ENCODE results near the gene SPOPL. TPM values are rescaled to one million over a fixed set of nuclear protein-coding genes. Genes with fewer than 3 reads are reported as not detected.

The SPOPL gene
- total RNA-seq, 4 donors from 2014 or later = 18.8 to 28.1 (median 21.9) TPM

DNA sequence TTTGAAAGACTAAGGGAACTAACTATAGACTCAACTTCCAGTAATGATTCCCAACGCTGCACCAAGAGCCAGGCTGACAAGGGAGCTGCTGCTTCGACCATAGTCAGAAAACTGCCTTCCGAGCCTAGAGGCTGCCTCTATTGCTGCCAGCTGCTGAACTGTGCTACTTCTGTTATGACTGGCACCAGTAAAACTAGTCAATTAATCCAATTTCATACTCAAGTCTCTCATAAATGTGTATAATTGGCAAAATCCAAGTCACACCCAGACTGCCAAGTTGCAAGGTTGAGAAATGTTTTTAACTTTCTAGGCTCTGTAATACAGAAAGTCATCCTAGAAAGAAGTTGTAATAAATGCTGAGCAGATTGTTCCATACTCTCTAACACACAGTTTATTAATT lies 117.4 kb downstream of the SPOPL start:
- Histone ChIP-seq H3K4me3 (no peak overlapping the region), H3K27ac (no peak overlapping the region), H3K4me1 (no peaks in the 10 kb centered on the region), H3K36me3 (no peaks in the 10 kb centered on the region), H3K9me3 (no peaks in the 10 kb centered on the region), H3K27me3 (no peaks in the 10 kb centered on the region)
- DNase-seq = no peak
- TF ChIP-seq POLR2A (IDR thresholded peaks at IDR 0.05) (no peak), CTCF (IDR thresholded peaks at IDR 0.05) (no peak)

DNA sequence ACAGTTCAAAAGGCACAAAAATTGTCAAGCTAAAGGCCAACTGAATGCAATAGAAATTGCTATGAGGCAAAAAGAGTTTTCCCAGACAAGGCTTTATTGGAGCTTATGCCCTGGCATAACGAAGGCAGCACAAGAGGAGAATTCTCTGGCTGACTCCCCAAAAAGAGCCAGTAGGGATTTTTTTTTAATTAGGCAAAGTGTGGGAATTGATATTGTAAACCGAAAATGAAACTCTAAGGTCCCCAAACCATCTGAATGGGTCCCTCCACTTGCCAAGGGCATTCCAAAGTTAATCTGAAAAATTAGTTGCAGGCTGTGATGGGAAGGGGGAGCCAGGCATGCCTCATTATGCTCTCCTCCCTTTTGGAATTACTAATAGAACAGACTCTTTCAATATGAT lies 118.9 kb downstream of the SPOPL start:
- Histone ChIP-seq H3K4me3 (no peak overlapping the region), H3K4me1 (no peaks in the 10 kb centered on the region), H3K36me3 (no peaks in the 10 kb centered on the region), H3K27ac (no peak overlapping the region), H3K9me3 (no peaks in the 10 kb centered on the region), H3K27me3 (no peaks in the 10 kb centered on the region)
- no peak for DNase-seq
- TF ChIP-seq CTCF (IDR thresholded peaks at IDR 0.05) = no peak
- no peak for TF ChIP-seq POLR2A (IDR thresholded peaks at IDR 0.05)

- TF ChIP-seq CTCF (IDR thresholded peaks at IDR 0.05) = no peak
- H3K36me3 ChIP-seq = no peaks in the 10 kb centered on the region
- H3K9me3 ChIP-seq = no peaks in the 10 kb centered on the region
- DNase-seq = no peak
- H3K4me1 ChIP-seq = no peaks in the 10 kb centered on the region
- no peak overlapping the region for H3K4me3 ChIP-seq
- H3K27me3 ChIP-seq = no peaks in the 10 kb centered on the region
- no peak overlapping the region for H3K27ac ChIP-seq
Observed at GRCh38 chr2:138621139-138621538, 119.6 kb downstream of the SPOPL start.

GRCh38 chr2:138622613-138623012 lies 121.0 kb downstream of the SPOPL start:
- H3K9me3 ChIP-seq = no peaks in the 10 kb centered on the region
- no peaks in the 10 kb centered on the region for H3K4me1 ChIP-seq
- TF ChIP-seq POLR2A (IDR thresholded peaks at IDR 0.05) (no peak), CTCF (IDR thresholded peaks at IDR 0.05) (no peak)
- H3K27me3 ChIP-seq = no peaks in the 10 kb centered on the region
- H3K4me3 ChIP-seq = no peak overlapping the region
- H3K27ac ChIP-seq = no peak overlapping the region
- H3K36me3 ChIP-seq = no peaks in the 10 kb centered on the region
- DNase-seq = no peak

Data from Peyer's patch (tissue), 4 donors.